NCI-H524 (cell line): ENCODE data around the gene OASL.

Experiments used
- DNase-seq, 2 experiments: peaks; one replicate each; lab custom pipeline; 2025; lab: John Stamatoyannopoulos, UW

Gene OASL

DNA sequence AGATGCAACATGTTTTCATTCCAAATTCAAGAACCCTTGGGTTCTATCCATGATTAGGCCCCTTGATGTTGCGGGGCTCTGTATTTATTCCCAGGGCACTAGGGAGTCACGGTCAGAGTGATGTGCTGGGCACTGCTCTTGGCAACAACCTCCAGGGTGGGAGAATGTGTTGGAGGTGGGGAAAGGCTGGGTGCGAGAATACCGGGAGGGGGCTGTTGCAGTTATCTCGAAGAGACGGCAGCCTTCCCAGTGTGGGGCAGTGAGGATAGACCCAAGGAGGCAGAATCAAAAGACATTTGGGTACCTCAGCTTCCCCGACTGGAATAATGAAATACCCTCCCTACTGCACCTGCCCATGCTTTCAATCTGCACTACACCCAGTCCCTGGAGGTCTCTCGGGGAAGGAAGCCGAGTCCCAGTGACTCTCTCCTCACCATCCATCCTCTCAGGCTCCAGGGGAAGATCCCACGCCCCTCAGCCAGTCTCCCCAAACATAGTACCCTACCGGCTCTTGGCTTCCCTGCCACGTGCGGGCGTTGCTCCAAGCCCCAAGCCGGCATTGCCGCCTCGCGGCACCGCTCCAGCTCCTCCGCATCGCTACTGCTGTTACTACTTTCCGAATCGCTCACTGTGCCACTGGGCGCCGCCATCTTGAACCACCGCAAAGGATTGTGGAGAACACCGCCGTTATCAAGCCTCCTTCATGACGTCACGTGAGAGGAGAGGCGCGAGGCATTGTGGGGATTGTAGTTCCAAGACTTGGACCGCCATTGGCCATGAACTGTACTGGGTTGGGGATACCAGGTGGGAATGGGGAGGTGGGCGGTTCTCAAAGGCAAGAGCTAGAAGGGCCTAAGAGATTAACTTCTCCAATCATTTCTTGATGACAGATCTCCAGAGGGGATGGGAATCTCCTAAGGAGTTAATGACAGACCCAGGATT lies 22.9 kb downstream of the OASL start, which contains the start of gene C12orf43:
Gene C12orf43 (minus strand): TSS at position 663 of the 942 bp plus-strand sequence. CDS start 13 bp downstream, at position 650.
- DNase-seq = peak; percentile 88 to 94

- DNase-seq = no peak
These were observed 25.3 kb downstream of the OASL start for GRCh38 chr12:121013715-121014114.

GRCh38 chr12:121011820-121012219 lies 27.2 kb downstream of the OASL start:
- no peak for DNase-seq

GRCh38 chr12:121010860-121011259 lies 28.2 kb downstream of the OASL start:
- no peak for DNase-seq

- peak in 1 of 2 experiments; percentile 37 for DNase-seq
These were observed 29.3 kb downstream of the OASL start for GRCh38 chr12:121009741-121010140.

DNA sequence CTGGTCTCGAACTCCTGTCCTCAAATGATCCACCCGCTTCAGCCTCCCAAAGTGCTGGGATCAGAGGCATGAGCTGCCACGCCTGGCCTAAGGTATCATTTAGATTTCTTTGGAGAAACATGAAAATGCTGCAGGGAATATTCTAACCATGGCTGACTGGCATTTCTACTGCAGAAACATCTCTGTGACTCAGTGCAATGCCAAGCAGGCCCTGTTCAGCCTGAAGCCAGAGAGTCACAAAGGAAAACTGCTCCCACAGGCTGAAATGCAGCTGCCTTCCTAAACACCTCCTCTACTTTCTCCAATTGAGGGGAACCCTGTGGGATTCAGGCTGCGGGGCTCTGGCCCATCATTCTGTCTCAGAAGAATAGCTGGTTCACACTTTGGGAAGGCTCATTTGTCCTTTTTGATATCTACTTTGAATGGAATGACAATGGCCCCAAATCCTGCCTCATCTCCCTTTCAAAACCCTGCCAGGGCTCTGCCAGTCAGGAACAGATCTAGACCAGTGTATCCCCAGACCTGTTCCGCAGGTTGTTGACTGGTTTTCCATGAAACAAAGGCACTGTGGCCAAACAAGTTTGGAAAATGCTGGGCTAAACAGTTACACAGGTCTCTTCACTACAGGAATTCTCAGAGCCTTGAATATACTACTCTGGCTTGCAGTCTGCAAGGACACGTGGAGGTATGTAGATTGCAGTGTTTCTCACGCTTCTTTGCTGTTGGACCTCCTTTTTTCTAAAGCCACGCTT lies 30.5 kb downstream of the OASL start:
- no peak for DNase-seq

DNA sequence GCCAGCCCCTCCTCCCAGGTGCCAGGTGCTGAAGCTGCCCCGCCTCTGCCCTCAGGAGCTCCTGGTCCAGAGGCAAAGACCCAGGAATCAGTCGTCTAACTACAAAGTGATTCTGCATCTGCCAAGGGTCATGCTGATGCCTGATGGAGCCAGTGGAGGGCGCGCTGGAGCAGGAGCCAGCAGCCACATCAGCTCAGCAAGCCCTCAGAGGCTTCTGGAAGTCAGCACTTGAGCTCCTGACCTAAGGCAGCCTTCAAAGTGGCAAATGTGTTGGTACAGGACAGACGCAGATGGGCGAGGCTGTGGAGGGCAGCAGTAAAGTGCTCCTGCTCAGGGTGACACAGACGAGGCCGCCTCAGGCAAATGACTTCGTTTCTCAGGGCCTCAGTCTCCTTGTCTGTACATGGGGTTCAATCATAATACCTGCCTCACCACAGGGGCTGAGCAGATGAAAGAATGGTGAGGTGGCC lies 33.7 kb downstream of the OASL start:
- peak in 1 of 2 experiments; percentile 52 for DNase-seq

DNA sequence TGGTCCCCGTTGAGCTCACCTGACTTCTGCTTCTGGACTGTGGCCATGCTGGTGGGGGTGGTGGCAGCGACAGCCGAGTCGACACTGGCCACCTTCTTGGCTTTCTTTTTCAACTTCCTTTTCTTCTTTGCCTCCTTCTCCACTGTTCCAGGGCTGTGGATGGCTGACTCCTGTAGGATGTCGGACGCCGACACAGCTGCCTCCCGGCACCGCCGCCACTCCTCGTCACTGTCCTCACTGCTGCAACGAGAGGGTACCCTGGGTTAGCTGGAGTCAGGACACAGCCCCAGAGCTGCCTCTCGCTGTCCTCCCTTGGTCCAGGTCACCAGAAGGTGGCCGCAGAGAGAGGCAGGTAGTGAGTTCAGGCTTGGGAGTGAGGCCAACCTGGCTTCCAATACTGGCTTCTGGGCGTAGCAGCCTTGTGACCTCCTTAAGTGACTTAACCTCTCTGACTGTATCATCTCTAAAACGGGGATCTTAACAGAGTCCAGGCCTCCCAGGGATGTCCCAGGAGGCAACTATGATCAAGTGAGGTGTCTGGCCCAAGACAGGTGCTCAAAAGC lies 34.7 kb downstream of the OASL start:
- DNase-seq = no peak

DNA sequence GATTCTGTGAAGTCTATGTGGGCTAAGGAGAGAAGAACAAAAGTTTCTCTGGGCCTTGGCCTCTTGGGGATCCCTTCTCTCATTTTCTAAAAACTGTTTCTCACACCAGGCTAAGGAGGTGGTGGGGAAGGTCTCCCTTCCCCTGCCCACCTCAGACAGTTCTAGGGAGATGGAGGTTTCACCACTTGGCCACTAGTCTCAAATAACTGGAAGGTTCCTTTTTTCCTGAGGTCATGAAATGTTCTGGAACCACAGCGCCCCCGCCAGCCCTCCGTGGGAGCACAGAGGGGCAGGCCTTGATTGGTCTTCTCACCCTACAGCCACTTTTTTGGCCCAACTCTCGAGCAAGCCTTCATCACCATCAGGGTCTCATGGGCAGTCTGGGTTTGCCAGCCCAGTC lies 35.4 kb downstream of the OASL start:
- peak in 1 of 2 experiments; percentile 5 for DNase-seq

DNA sequence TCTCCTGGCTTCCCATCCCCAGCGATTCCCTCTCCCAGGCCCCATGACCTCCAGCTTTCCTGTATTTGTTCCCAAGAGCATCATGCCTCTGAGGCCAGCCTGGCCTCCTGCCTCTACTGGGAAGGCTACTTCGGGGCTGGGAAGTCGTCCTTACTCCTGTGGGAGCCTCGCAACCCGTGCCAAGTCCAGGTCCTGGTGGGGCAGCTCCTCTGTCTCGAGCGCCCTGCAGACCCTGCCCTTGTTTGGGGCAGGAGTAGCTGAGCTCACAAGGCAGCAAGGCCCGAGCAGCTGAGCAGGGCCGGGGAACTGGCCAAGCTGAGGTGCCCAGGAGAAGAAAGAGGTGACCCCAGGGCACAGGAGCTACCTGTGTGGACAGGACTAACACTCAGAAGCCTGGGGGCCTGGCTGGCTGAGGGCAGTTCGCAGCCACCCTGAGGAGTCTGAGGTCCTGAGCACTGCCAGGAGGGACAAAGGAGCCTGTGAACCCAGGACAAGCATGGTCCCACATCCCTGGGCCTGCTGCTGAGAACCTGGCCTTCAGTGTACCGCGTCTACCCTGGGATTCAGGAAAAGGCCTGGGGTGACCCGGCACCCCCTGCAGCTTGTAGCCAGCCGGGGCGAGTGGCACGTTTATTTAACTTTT lies 37.1 kb downstream of the OASL start:
- DNase-seq = no peak

DNA sequence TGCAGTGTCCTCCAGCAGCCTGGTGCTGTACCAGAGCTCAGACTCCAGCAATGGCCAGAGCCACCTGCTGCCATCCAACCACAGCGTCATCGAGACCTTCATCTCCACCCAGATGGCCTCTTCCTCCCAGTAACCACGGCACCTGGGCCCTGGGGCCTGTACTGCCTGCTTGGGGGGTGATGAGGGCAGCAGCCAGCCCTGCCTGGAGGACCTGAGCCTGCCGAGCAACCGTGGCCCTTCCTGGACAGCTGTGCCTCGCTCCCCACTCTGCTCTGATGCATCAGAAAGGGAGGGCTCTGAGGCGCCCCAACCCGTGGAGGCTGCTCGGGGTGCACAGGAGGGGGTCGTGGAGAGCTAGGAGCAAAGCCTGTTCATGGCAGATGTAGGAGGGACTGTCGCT lies 38.0 kb downstream of the OASL start:
- no peak for DNase-seq

GRCh38 chr12:121000530-121000929 lies 38.5 kb downstream of the OASL start:
- DNase-seq = no peak

GRCh38 chr12:120999191-121000120 lies 39.6 kb downstream of the OASL start:
- peak in 1 of 2 experiments; percentile 31 for DNase-seq

- no peak for DNase-seq
These were observed 40.6 kb downstream of the OASL start for GRCh38 chr12:120998435-120998834.

GRCh38 chr12:120997448-120997847 lies 41.6 kb downstream of the OASL start:
- DNase-seq = no peak

DNA sequence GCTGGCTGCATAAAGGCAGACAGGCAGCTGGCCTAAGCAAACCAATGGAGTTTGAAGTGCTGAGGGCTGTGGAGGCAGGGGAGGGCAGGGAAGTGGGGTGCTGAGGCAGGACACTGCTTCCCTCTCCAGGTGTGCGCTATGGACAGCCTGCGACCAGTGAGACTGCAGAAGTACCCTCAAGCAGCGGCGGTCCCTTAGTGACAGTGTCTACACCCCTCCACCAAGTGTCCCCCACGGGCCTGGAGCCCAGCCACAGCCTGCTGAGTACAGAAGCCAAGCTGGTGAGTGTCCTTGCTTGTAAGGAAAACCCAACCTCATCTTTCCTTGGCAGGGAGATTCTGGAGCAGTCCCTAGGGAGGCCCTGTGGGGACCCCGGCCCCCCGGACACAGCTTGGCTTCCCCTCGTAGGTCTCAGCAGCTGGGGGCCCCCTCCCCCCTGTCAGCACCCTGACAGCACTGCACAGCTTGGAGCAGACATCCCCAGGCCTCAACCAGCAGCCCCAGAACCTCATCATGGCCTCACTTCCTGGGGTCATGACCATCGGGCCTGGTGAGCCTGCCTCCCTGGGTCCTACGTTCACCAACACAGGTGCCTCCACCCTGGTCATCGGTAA lies 42.8 kb downstream of the OASL start:
- DNase-seq = no peak

DNA sequence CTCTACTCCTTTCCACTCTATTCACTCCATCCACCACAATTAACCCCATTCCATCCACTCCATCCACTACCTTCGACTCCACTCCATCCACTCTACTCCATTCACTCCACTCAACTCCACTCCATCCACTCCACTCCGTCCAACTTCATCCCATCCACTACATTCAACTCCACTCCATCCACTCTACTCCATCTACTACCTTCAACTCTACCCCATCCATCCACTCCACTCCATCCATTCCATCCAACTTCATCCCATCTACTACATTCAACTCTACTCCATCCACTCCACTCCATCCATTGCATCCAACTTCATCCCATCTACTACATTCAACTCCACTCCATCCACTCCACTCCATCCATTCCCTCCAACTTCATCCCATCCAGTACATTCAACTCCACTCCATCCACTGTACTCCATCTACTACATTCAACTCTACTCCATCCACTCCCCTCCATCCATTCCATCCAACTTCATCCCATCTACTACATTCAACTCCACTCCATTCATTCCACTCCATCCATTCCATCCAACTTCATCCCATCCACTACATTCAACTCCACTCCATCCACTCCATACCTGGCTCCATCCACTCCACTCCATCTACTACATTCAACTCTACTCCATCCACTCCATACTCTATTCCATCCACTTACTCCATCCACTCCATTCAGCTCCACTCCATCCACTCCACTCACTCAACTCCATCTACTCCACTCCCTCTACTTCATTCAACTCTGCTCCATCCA lies 44.3 kb downstream of the OASL start:
- no peak for DNase-seq

GRCh38 chr12:120994059-120994458 lies 45.0 kb downstream of the OASL start:
- no peak for DNase-seq

DNA sequence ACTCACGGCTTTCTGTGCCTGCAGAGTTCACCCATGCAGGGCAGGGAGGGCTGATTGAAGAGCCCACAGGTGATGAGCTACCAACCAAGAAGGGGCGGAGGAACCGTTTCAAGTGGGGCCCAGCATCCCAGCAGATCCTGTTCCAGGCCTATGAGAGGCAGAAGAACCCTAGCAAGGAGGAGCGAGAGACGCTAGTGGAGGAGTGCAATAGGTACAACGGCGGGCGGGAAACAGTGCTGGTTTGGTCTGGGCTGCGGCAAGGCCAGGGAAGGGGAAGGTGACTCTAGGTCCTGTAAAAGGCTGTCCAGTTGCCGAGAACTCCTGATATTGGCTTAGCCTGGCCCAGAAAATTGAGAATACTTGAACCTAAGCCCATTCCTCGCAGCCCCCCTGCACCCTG lies 45.5 kb downstream of the OASL start:
- DNase-seq = no peak

GRCh38 chr12:120992989-120993388 lies 46.1 kb downstream of the OASL start:
- DNase-seq = no peak
